ENCODE data around the gene ABCC4. TPM values are rescaled to one million over a fixed set of nuclear protein-coding genes. Genes with fewer than 3 reads are reported as not detected.

ABCC4 gene
- total RNA-seq, 1 experiment from 2014 or later = 26.3 TPM

DNA sequence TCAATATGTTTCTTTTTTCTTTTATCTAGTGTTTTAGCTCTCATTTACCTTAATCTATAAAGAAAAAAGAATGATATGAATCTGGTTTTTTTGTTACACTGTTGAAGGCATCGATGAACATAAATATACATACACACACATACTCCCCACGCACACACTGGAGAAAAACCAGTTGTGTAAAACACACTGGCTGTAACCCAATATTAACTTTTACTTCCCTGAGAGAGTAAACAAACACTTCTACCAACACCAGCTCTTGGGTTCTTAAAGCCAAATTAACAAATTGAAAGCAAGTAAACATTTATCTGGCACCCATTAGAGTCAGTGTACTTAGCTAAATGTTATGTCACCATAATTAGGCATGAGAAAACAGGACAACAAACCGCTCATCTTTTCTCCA lies 145.7 kb downstream of the ABCC4 start:
- intact Hi-C loops (cut with micrococcal nuclease) = loop anchor here (10.0 kb wide), 1 partner anchor 721 kb away; no protein-coding TSS in a partner anchor
- H3K4me2 ChIP-seq (ENCODE audit: low read length) = no peak overlapping the region

More for the DNA sequence above, 145.7 kb downstream of the ABCC4 start:
- RAD21 ChIA-PET (ENCODE audit: low non-redundant PET in 1 of 2, low total read pairs in 2 of 2, uncharacterized antibody in 2 of 2, unreplicated experiment in 2 of 2) = interaction anchor here in 1 of 2 experiments (0.5 kb wide), 1 partner anchor 532 kb away, joined by 5 read pairs; no protein-coding TSS in a partner anchor
- TF ChIP-seq, protein P1, sequence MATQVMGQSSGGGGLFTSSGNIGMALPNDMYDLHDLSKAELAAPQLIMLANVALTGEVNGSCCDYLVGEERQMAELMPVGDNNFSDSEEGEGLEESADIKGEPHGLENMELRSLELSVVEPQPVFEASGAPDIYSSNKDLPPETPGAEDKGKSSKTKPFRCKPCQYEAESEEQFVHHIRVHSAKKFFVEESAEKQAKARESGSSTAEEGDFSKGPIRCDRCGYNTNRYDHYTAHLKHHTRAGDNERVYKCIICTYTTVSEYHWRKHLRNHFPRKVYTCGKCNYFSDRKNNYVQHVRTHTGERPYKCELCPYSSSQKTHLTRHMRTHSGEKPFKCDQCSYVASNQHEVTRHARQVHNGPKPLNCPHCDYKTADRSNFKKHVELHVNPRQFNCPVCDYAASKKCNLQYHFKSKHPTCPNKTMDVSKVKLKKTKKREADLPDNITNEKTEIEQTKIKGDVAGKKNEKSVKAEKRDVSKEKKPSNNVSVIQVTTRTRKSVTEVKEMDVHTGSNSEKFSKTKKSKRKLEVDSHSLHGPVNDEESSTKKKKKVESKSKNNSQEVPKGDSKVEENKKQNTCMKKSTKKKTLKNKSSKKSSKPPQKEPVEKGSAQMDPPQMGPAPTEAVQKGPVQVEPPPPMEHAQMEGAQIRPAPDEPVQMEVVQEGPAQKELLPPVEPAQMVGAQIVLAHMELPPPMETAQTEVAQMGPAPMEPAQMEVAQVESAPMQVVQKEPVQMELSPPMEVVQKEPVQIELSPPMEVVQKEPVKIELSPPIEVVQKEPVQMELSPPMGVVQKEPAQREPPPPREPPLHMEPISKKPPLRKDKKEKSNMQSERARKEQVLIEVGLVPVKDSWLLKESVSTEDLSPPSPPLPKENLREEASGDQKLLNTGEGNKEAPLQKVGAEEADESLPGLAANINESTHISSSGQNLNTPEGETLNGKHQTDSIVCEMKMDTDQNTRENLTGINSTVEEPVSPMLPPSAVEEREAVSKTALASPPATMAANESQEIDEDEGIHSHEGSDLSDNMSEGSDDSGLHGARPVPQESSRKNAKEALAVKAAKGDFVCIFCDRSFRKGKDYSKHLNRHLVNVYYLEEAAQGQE (IDR thresholded peaks at IDR 0.05; ENCODE audit: low read depth) = no peak
- no peak for TF ChIP-seq ELF1 (IDR thresholded peaks at IDR 0.05; ENCODE audit: borderline replicate concordance, low read depth)
- TF ChIP-seq FOSL1 (IDR thresholded peaks at IDR 0.05; ENCODE audit: low read depth) = no peak
- no peak for TF ChIP-seq EZH2phosphoT487 (IDR thresholded peaks at IDR 0.05; ENCODE audit: borderline replicate concordance)
- no peak for TF ChIP-seq CBX3 (IDR thresholded peaks at IDR 0.05; ENCODE audit: low read depth)
- TF ChIP-seq, protein P2, sequence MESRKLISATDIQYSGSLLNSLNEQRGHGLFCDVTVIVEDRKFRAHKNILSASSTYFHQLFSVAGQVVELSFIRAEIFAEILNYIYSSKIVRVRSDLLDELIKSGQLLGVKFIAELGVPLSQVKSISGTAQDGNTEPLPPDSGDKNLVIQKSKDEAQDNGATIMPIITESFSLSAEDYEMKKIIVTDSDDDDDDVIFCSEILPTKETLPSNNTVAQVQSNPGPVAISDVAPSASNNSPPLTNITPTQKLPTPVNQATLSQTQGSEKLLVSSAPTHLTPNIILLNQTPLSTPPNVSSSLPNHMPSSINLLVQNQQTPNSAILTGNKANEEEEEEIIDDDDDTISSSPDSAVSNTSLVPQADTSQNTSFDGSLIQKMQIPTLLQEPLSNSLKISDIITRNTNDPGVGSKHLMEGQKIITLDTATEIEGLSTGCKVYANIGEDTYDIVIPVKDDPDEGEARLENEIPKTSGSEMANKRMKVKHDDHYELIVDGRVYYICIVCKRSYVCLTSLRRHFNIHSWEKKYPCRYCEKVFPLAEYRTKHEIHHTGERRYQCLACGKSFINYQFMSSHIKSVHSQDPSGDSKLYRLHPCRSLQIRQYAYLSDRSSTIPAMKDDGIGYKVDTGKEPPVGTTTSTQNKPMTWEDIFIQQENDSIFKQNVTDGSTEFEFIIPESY (IDR thresholded peaks at IDR 0.05; ENCODE audit: extremely low read depth, insufficient replicate concordance, low read length) = no peak
- TF ChIP-seq SP1 (IDR thresholded peaks at IDR 0.05; ENCODE audit: low read depth) = no peak
- Histone ChIP-seq H3K4me1 (ENCODE audit: control insufficient read depth in 1 of 2, insufficient read depth in 2 of 2, low read length in 2 of 2) (no peaks in the 10 kb centered on the region), H3K9ac (ENCODE audit: low read length) (no peak overlapping the region), H2AFZ (ENCODE audit: low read depth, low read length, poor library complexity, severe bottlenecking) (no peak overlapping the region), H3K79me2 (ENCODE audit: insufficient read depth, low read length) (no peaks in the 10 kb centered on the region), H3K4me3 (replicated peaks in 1 of 2; ENCODE audit: low read depth in 1 of 2, low read length in 2 of 2) (no peak overlapping the region), H3K27ac (ENCODE audit: low read depth, low read length) (no peak overlapping the region), H3K9me3 (ENCODE audit: control insufficient read depth in 1 of 2, insufficient read depth in 1 of 2, low read depth in 1 of 2, low read length in 2 of 2) (no peaks in the 10 kb centered on the region), H3K9me2 (ENCODE audit: insufficient read depth) (no peaks in the 10 kb centered on the region), H3K27me3 (ENCODE audit: insufficient read depth, low read length) (no peaks in the 10 kb centered on the region), H3K36me3 (ENCODE audit: control insufficient read depth in 1 of 2, insufficient read depth in 2 of 2, low read length in 2 of 2) (peaks cover 0 to 4% of the 10 kb centered on the region in 2 experiments; a peak in 1 of 4 replicates), H4K20me1 (ENCODE audit: insufficient read depth) (no peaks in the 10 kb centered on the region)
- POLR2A ChIA-PET = no interaction called here
- ATAC-seq = no peak
- CTCF ChIA-PET = interaction anchor here (1.3 to 2.6 kb wide), 2 partner anchors 481 to 535 kb away, joined by 5 to 8 read pairs; no protein-coding TSS in a partner anchor
- no peak for DNase-seq (ENCODE audit: low read depth, low spot score)
- no TSS peak for BruUV-seq (replicated peaks)
